ENCODE measurements around the gene C9. TPM values are rescaled to one million over a fixed set of nuclear protein-coding genes. Genes with fewer than 3 reads are reported as not detected.

Gene C9
- total RNA-seq, 4 donors from 2014 or later = 0.12 to 1.1 TPM; not detected in 2

- no peak for TF ChIP-seq CTCF (IDR thresholded peaks at IDR 0.05)
- DNase-seq (ENCODE audit: low spot score) (no peak), ATAC-seq (ENCODE audit: low FRiP score) (no peak)
Measured at GRCh38 chr5:39363217-39363616, 1.1 kb downstream of the C9 start.

- DNase-seq (ENCODE audit: low spot score) = no peak
- no peak for TF ChIP-seq CTCF (IDR thresholded peaks at IDR 0.05)
- no peak for ATAC-seq (ENCODE audit: low FRiP score)
Measured at GRCh38 chr5:39362646-39363045, 1.6 kb downstream of the C9 start.

GRCh38 chr5:39361306-39361705 lies 3.0 kb downstream of the C9 start:
- ATAC-seq (ENCODE audit: low FRiP score) (no peak), DNase-seq (ENCODE audit: low spot score) (no peak)
- no peak for TF ChIP-seq CTCF (IDR thresholded peaks at IDR 0.05)

GRCh38 chr5:39360471-39361111 lies 3.7 kb downstream of the C9 start:
- ATAC-seq (ENCODE audit: low FRiP score) (no peak), DNase-seq (ENCODE audit: low spot score) (no peak)
- no peak for TF ChIP-seq CTCF (IDR thresholded peaks at IDR 0.05)

GRCh38 chr5:39356263-39356662 lies 8.0 kb downstream of the C9 start:
- no peak for TF ChIP-seq CTCF (IDR thresholded peaks at IDR 0.05)
- DNase-seq (ENCODE audit: low spot score) = no peak
- no peak for ATAC-seq (ENCODE audit: low FRiP score)

GRCh38 chr5:39355324-39355723 lies 9.0 kb downstream of the C9 start:
- TF ChIP-seq CTCF (IDR thresholded peaks at IDR 0.05) = no peak
- no peak for ATAC-seq (ENCODE audit: low FRiP score)
- DNase-seq (ENCODE audit: low spot score) = no peak

GRCh38 chr5:39353717-39354399 lies 10.4 kb downstream of the C9 start:
- ATAC-seq (ENCODE audit: low FRiP score) = no peak
- no peak for DNase-seq (ENCODE audit: low spot score)
- no peak for TF ChIP-seq CTCF (IDR thresholded peaks at IDR 0.05)
